MM.1S (cell line): ENCODE results near the gene FA2H.

Experiments
- DNase-seq: peaks from one replicate; pipeline ENCODE4 v3.0.0-alpha.2; 2015
- H2AFZ ChIP-seq: fragments of 300-600 bp; sonication (generic); 2 replicates; pipeline ENCODE4 v1.6.0; 2016; ENCODE audit warnings: antibody characterized with exemption, low read length
- H3F3A ChIP-seq: fragments of 300-600 bp; sonication (generic); 2 replicates; pipeline ENCODE4 v1.6.1; 2016; ENCODE audit warnings: mild to moderate bottlenecking, antibody characterized with exemption, low read length, moderate library complexity, mixed read lengths; ENCODE audit not compliant: insufficient read depth
- H3K27ac ChIP-seq: fragments of 300-600 bp; sonication (generic); 2 replicates; pipeline ENCODE4 v1.5.1; 2016; ENCODE audit warnings: mild to moderate bottlenecking, low read length
- H3K27me3 ChIP-seq: fragments of 300-600 bp; sonication (generic); replicated peaks from 2 replicates; pipeline ENCODE4 v1.6.0; 2016; ENCODE audit warnings: low read length; ENCODE audit not compliant: insufficient read depth
- H3K36me3 ChIP-seq: fragments of 300-600 bp; sonication (generic); replicated peaks from 2 replicates; pipeline ENCODE4 v1.6.1; 2016; ENCODE audit warnings: mild to moderate bottlenecking, low read length, mixed read lengths; ENCODE audit not compliant: insufficient read depth
- H3K4me1 ChIP-seq: fragments of 300-600 bp; sonication (generic); 2 replicates; pipeline ENCODE4 v1.6.1; 2016; ENCODE audit warnings: low read length, mixed read lengths
- H3K4me2 ChIP-seq: fragments of 300-600 bp; sonication (generic); 2 replicates; pipeline ENCODE4 v1.6.0; 2016; ENCODE audit warnings: low read depth, low read length
- H3K4me3 ChIP-seq: fragments of 300-600 bp; sonication (generic); 2 replicates; pipeline ENCODE4 v1.5.1; 2016; ENCODE audit warnings: low read length, mixed read lengths
- H3K79me2 ChIP-seq: fragments of 300-600 bp; sonication (generic); 2 replicates; pipeline ENCODE4 v1.6.1; 2016; ENCODE audit warnings: mixed run types, low read length, mixed read lengths
- H3K9ac ChIP-seq: fragments of 300-600 bp; sonication (generic); 2 replicates; pipeline ENCODE4 v1.6.1; 2016; ENCODE audit warnings: low read length, mixed read lengths
- H3K9me2 ChIP-seq: fragments of 300-600 bp; sonication (generic); replicated peaks from 2 replicates; pipeline ENCODE4 v1.6.1; 2016; ENCODE audit warnings: mild to moderate bottlenecking, low read length, mixed read lengths; ENCODE audit not compliant: insufficient read depth
- H3K9me3 ChIP-seq: fragments of 300-600 bp; sonication (generic); replicated peaks from 2 replicates; pipeline ENCODE4 v1.6.1; 2016; ENCODE audit warnings: mild to moderate bottlenecking, low read length, mixed read lengths; ENCODE audit not compliant: insufficient read depth
- H4K20me1 ChIP-seq: fragments of 300-600 bp; sonication (generic); 2 replicates; pipeline ENCODE4 v1.6.1; 2016; ENCODE audit warnings: mild to moderate bottlenecking, low read length, moderate library complexity, mixed read lengths; ENCODE audit not compliant: insufficient read depth
- CTCF ChIP-seq: fragments of 300-600 bp; sonication (generic); IDR thresholded peaks from 2 replicates; pipeline ENCODE4 v1.5.1; 2016; ENCODE audit warnings: antibody characterized with exemption, low read length, mixed read lengths
- EZH2 ChIP-seq: fragments of 300-600 bp; sonication (generic); optimal IDR thresholded peaks from 2 replicates; pipeline ENCODE3; 2017; ENCODE audit warnings: low read depth, mild to moderate bottlenecking, antibody characterized with exemption, low read length, mixed read lengths
- EZH2phosphoT487 ChIP-seq: fragments of 300-600 bp; sonication (generic); IDR thresholded peaks from 2 replicates; pipeline ENCODE4 v1.6.1; 2018; ENCODE audit warnings: antibody characterized with exemption, low read length

Gene FA2H

GRCh38 chr16:74756203-74756602 lies 18.4 kb downstream of the FA2H start:
- Histone ChIP-seq H3K9ac (no peak overlapping the region), H3F3A (no peaks in the 10 kb centered on the region), H3K4me2 (no peak overlapping the region), H4K20me1 (no peaks in the 10 kb centered on the region), H3K36me3 (no peaks in the 10 kb centered on the region), H3K9me2 (no peaks in the 10 kb centered on the region), H3K79me2 (no peaks in the 10 kb centered on the region), H2AFZ (no peak overlapping the region), H3K4me1 (no peaks in the 10 kb centered on the region), H3K4me3 (no peak overlapping the region), H3K27ac (no peak overlapping the region), H3K27me3 (no peaks in the 10 kb centered on the region), H3K9me3 (no peaks in the 10 kb centered on the region)
- TF ChIP-seq EZH2 (no peak), CTCF (no peak), EZH2phosphoT487 (no peak)
- DNase-seq = no peak

GRCh38 chr16:74753180-74753579 lies 21.4 kb downstream of the FA2H start:
- Histone ChIP-seq H3K4me1 (no peaks in the 10 kb centered on the region), H3K27me3 (no peaks in the 10 kb centered on the region), H3K36me3 (no peaks in the 10 kb centered on the region), H3K27ac (no peak overlapping the region), H2AFZ (no peak overlapping the region), H3K9me2 (no peaks in the 10 kb centered on the region), H3K4me3 (no peak overlapping the region), H3K9me3 (no peaks in the 10 kb centered on the region), H3F3A (no peaks in the 10 kb centered on the region), H3K79me2 (no peaks in the 10 kb centered on the region), H3K9ac (no peak overlapping the region), H4K20me1 (no peaks in the 10 kb centered on the region), H3K4me2 (no peak overlapping the region)
- DNase-seq = no peak
- TF ChIP-seq EZH2phosphoT487 = no peak
- TF ChIP-seq CTCF = no peak
- TF ChIP-seq EZH2 = no peak

GRCh38 chr16:74752756-74753155 lies 21.9 kb downstream of the FA2H start:
- Histone ChIP-seq H3K9me3 (no peaks in the 10 kb centered on the region), H3K36me3 (no peaks in the 10 kb centered on the region), H3K79me2 (no peaks in the 10 kb centered on the region), H3K4me2 (no peak overlapping the region), H2AFZ (no peak overlapping the region), H3K27ac (no peak overlapping the region), H3K9ac (no peak overlapping the region), H3K27me3 (no peaks in the 10 kb centered on the region), H3K4me1 (no peaks in the 10 kb centered on the region), H3K4me3 (no peak overlapping the region), H4K20me1 (no peaks in the 10 kb centered on the region), H3K9me2 (no peaks in the 10 kb centered on the region), H3F3A (no peaks in the 10 kb centered on the region)
- TF ChIP-seq EZH2 (no peak), EZH2phosphoT487 (no peak), CTCF (no peak)
- no peak for DNase-seq
